ENCODE measurements around the gene BCL2L11.

BCL2L11 gene

GRCh38 chr2:111171337-111171930 lies 50.7 kb downstream of the BCL2L11 start:
- no peak for DNase-seq

GRCh38 chr2:111172666-111173065 lies 52.0 kb downstream of the BCL2L11 start:
- no peak for DNase-seq

- no peak for DNase-seq
These were observed 52.6 kb downstream of the BCL2L11 start for GRCh38 chr2:111173338-111173737.

- DNase-seq, result no peak
These were observed 53.1 kb downstream of the BCL2L11 start for GRCh38 chr2:111173856-111174255.

DNA sequence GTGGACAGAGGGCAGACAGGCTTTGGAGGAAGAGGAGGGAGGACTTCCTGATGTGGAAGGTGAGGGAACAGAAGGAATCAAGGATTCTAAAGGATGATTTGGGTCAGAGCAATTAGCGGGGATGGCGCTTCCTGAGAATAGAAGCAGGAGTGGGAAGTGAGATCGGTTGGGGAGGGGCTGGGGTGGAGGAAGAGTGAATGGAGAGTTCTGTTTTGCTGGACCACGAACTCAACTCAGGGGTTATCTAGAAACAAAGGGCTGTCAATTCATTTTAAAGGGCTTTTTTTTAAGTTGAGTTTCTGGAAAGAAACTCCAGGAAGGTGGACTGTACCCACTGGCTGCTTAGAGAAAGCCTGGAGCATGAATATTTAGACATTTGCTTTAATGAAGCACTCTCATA lies 54.9 kb downstream of the BCL2L11 start:
- DNase-seq, result no peak

DNA sequence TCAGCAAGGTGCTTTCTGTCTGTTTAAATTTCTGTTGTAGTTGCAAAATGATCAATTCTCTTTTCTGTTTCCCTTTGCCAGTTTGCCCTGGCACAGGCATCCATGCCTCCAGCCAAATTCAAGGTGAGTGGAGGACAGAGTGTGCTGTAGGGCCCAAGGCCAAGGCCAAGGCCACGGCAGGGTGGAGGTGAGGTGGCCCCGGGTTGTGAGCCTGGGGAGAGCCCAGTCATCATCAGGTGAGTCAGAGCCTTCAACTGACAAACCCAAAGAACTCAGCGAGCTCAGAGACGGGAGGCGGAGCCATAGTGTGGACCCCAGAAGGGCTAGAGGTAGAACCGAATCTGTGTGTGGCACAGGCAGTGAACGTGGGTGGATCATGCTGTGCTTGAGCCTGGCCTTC lies 55.7 kb downstream of the BCL2L11 start:
- no peak for DNase-seq

DNA sequence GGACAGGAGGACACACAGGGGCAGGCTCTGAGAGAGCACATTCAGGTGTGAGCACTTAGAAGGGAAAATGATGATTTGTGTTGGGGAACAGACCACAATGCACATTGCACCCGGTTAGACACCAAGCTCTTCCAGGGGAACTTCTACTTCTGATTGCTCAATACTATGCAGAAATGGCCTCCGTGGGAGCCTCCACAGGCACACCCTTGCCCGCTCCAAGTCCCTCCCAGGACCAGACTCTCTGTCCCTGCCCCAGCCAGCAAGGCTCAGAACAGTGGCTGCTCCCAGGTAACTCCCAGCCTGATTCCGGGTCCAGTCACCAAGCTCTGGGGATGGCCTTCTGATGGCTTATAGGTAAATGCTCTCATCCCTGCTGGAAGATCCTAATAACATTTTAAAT lies 56.2 kb downstream of the BCL2L11 start:
- no peak for DNase-seq

DNA sequence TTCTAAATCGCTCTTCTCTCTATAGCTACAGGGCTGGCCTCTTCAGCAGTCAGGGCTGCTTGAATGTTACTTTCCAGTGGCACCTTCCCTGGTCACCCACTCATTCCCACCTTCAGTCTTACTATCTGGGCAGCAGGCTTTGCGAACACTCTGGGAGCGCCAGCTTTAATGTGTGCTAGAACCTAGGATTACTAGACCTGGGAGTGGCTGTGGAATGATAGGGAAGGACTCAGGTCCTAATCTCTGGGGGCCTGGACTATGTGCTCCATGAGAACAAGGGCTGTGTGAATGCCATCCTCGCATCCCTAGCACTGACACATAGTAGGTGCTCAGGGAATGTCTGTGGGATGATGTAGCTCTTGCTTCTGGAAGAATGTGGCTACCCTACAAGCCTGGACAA lies 57.6 kb downstream of the BCL2L11 start:
- DNase-seq, result no peak

- no peak for DNase-seq
These were observed 58.2 kb downstream of the BCL2L11 start for GRCh38 chr2:111178730-111179405.

DNA sequence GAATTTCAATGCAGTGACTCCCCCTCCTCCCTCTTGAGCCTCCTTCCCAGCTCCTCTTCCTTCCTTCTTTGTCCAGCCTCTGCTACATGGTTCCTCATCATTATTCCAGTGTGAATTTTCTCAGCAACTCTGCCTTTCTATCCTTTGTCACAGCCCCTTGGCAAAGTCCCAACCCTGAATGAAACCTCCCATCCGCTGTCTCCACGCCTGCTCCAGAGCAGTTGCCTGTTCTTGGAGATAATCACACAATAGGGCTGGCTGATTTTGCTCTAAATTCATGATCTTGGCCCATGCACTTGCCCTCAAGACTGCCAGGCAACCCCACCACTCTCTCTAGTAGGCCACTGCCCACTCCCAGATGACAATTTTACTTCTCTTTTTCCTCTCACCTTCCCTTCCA lies 61.4 kb downstream of the BCL2L11 start:
- DNase-seq, result no peak

- no peak for DNase-seq
These were observed 62.0 kb downstream of the BCL2L11 start for GRCh38 chr2:111182740-111183139.

DNA sequence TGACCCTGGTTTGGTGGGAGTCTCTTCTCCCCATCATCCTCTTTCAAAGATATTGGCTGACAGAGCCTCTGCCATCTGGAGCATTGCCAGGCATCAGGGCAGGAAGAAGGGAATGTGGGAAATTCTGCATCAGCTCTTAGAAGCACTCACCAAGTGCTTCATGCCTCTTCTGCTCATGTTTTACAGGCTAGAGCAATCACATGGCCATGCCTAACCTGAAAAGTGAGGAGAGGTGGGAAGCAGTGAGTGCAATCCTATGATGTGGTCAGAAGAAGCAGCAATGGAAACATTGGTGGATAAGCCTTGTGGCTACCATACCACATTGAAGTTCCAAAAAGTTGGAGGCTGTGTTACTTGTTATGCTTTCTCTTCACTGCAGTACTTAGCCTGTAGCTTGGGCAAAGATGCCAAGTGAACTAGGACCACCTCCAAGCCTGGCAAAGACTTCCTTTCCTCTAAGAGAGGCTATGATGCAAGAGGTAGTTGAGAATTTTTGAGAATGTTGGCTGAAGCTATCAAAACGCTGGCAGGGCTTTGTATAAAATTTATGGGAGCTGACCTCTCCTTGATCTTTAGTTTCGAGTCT lies 64.1 kb downstream of the BCL2L11 start:
- DNase-seq, result no peak

- no peak for DNase-seq
These were observed 64.8 kb downstream of the BCL2L11 start for GRCh38 chr2:111185361-111186022.

GRCh38 chr2:111186121-111186715 lies 65.5 kb downstream of the BCL2L11 start:
- DNase-seq, result no peak

GRCh38 chr2:111186933-111187332 lies 66.2 kb downstream of the BCL2L11 start:
- no peak for DNase-seq

DNA sequence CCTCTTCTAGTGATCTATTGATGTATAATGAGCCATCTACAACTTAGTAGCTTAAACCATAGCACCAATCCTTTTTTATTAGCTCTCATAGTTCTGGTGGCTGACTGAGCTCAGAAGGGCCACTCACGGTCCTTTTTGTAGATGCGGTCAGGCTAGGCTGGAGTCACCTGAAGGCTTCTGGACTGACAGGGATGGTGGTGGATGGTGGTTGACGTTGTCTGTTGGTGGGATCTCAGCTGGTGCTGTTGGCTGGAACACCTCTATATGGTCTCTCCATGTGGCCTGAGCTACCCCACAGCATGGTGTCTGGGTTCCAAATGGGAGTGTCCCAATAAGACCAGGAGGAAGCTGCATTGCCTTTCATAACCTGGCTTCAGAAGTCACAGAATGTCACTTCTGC lies 68.0 kb downstream of the BCL2L11 start:
- DNase-seq, result no peak

DNA sequence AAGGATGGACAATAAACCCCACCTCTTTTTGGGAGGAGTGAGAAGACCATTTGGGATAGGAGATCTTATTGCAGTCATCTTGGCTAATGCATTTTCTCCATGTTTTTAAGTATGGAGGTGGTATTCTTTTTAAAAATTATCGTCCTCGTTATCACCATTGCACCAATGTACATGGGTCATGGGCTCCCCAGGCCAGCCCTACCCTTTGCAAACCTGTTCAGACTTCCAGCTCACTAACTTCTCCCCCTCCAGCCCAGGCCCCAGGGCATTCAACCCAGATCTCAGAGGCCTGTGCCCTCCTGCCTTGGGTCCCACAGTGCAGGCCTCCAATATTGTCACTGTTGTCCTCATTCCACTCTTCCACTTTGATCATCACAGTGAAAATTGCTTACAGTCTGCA lies 68.4 kb downstream of the BCL2L11 start:
- DNase-seq, result no peak

DNA sequence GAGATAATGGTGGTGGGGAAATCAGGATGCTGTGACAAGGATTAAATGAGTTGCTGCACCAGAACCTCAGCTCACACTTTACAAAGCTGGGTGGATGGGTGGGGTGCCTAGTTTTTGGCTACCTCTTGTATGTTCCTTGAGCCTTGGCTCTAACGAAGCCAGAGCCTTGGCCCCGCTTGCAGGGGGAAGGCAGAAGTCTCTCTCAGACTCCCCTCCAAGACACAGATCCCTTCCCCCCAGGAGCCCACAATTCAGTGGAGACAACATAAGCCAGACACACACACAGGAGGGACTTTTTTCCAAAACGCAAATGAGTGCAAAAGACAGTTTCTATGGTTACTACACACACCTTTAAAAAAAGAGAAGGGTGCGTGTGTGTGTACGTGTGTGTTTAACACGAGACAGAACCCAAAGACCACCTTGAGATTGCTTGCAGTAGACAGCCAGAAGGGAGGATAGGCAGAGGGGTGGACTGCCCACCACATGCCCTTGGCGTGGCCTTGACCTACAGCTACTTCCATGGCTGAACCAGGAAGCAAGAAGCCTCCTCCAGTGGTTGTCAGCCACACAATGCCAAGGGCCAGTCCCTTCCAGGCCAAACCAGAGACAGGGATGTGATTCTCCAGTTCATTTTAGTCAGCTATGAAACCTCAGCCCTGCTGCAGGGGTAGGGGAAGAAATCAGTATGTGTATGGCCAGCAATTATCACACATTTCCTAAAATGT lies 70.3 kb downstream of the BCL2L11 start:
- no peak for DNase-seq

DNA sequence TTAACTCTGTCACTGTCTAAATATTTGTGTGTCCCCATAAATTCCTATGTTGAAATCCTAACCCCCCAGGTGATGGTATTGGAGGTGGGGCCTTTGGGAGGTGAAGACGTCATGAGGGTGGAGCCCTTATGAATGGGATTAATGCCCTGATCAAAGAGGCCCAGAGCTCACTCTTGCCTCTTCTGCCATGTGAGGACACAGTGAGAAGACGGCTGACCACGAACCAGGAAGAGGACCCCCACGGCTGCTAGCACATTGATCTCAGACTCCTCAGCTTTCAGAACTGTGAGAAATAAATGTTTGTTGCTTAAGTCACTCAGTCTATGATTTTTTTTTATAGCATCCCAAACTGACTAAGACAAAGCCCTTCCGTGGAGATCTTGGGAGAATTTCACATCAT lies 71.2 kb downstream of the BCL2L11 start:
- no peak for DNase-seq

DNA sequence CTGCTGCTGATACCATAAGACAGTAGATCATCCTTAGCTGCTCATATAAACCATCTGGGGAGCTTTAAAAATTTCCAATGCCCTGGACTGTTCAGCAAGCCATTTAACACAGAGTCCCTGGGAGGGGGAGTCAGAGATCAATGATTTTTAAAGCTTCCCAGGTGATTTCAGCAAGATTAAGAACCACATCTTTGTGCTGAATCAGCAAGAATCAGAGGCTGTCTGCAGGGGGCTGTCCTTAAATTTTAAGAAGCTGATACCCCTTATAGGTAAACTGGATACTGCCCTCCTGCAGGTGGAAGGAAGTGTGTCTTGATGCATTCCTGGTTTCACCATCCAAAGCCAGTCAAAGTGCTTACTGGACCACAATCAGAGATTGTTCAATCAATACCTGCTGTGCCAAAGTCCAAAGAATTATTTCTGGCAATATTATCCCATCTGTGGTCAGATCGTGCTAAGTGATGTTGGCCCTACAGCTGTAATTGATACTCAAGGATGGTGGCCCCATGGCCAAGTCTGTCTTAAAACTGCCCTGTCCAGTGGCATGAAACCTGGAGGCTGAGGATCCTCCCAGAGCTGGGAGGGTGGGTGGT lies 72.2 kb downstream of the BCL2L11 start:
- no peak for DNase-seq

DNA sequence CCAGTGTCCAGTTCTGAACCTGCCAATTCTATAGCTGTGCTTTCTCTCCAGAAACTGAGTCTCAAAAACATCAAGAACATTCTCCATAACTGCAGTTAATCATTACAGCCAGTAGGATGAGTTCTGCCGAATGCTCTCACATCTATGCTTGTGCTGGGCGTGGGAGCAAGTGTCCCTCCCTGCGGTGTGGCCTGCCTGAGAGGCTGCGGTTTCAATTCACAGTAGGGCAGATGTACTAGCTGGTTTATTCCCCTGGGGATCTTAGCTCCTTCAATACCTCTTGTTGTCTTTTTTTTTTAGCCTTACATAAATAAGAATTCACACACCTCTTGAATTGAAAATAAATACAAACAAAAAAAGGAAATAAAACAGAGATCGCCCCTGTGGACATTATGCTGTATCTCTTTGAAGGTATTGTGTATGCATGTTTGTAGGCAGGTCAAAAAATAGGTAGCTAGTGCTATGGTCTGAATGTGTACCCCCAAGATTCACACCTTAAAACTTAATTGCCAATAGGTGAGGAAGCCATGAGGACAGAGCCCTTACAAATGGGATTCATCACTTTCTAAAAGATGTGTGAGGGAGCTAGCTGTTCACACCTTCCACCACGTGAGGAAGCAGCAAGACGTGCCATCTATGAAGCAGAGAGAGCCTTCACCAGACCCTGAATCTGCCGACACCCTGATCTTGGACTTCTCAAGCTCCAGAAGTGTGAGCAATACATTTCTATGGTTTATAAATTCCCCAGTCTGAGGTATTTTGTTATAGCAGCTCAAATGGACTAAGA lies 74.3 kb downstream of the BCL2L11 start:
- DNase-seq, result no peak

- DNase-seq, result no peak
These were observed 75.7 kb downstream of the BCL2L11 start for GRCh38 chr2:111196435-111196834.
